Skeletal muscle tissue (tissue), 4 donors: ENCODE data around the gene SEC22C. TPM values are rescaled to one million over a fixed set of nuclear protein-coding genes. Genes with fewer than 3 reads are reported as not detected.
"Not testable (repeated sequence)": the region's sequence is repeated elsewhere in the genome, so short reads cannot be mapped to it uniquely, and the experiment has no call there.

Experiments
- H3K27ac ChIP-seq: one replicate; pipeline ENCODE4 v1.7.0; 2013; ENCODE audit warnings: mild to moderate bottlenecking, low read depth, low read length, inconsistent platforms
- H3K27me3 ChIP-seq, 3 donors: one replicate each; pipeline ENCODE4 v1.7.0; 2013; ENCODE audit warnings: low read length in 3 of 3; ENCODE audit not compliant: control insufficient read depth in 3 of 3, insufficient read depth in 3 of 3
- H3K36me3 ChIP-seq, 3 donors: one replicate each; pipeline ENCODE4 v1.7.0; 2013; ENCODE audit warnings: low read length in 3 of 3; ENCODE audit not compliant: control insufficient read depth in 3 of 3, insufficient read depth in 3 of 3
- H3K4me1 ChIP-seq, 3 donors: one replicate each; pipeline ENCODE4 v1.7.0; 2013; ENCODE audit warnings: low read length in 3 of 3, mild to moderate bottlenecking in 3 of 3; ENCODE audit not compliant: control insufficient read depth in 3 of 3, insufficient read depth in 3 of 3
- H3K4me3 ChIP-seq, 3 donors: one replicate each; pipeline ENCODE4 v1.7.0; 2013; ENCODE audit warnings: low read length in 3 of 3
- H3K9ac ChIP-seq, 3 donors: one replicate each; pipeline ENCODE4 v1.7.0; 2013; ENCODE audit warnings: low read length in 3 of 3, mild to moderate bottlenecking in 3 of 3, moderate library complexity in 2 of 3, low read depth in 1 of 3
- H3K9me3 ChIP-seq, 3 donors: one replicate each; pipeline ENCODE4 v1.7.0; 2013; ENCODE audit warnings: low read length in 3 of 3; ENCODE audit not compliant: control insufficient read depth in 3 of 3
- total RNA-seq: library from RNA; depleted of rRNA; stranded (reverse); fragments of >200 nt; gene quantifications from one replicate; pipeline ENCODE4 v1.2.3, GENCODE V29; 2014
- donor health status: Osteomylitis.

SEC22C gene
- total RNA-seq, 1 donor from 2014 or later = 21.4 TPM

- peaks cover 13 to 27% (median 25%) of the 10 kb centered on the region in 3 donors for H3K4me1 ChIP-seq
- H3K4me3 ChIP-seq = peak overlapping the region; percentile 80 to 99 (median 81)
- H3K27ac ChIP-seq = peak overlapping the region; percentile 86
- no peaks in the 10 kb centered on the region for H3K27me3 ChIP-seq
- no peaks in the 10 kb centered on the region for H3K9me3 ChIP-seq
- H3K9ac ChIP-seq = peak overlapping the region; percentile 84 to 99 (median 88)
- peaks cover 0 to 5% (median 0%) of the 10 kb centered on the region in 3 donors for H3K36me3 ChIP-seq
These were observed 19.4 kb upstream of the SEC22C start for GRCh38 chr3:42600958-42601675.

DNA sequence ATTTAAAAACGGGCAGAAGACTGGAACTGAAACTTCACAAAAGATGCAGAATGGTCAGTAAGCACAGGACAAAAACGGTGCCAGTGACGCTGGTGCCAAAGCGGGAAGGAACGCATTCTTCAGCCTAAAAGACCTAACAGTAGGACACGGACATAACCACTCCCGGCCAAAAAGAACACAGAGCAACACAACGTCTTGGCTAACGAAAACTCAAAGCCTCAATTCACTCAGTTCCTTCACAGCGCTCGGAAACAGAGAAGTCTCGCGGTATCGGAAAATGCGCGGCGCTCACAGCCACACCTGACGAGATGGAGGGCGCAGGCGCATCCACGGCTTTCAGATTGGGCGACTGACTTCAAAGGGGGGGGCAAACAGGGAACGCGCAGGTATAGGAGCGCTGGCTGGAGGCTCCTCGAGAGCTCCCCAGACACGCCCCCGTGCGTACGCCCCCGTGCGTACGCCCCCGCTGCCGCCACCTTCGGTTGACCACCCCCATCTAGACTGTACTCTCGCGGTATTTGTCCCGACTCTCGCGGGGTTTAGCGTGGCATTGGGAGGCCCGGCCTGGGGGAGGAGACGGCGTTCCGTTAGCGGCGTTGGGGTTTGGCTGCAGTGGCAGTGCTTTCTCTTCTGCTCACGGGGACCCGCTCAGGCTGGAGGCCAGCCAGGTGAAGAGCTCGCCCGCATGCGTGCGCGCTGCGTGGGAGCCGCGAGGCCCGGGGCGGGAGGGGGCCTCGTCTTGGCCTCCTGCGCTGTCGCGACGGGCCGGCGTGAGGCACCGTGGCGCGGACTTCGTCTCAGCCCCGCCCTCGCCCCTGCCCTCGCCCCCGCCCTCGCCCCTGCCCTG, 18.6 kb upstream of the SEC22C start, which contains the start of gene NKTR:
NKTR (plus strand) TSS at position 576 of the 847 bp plus-strand sequence. CDS start 321 bp downstream, outside the sequence.
- Histone ChIP-seq H3K27ac (peak within 1 kb of the TSS; percentile 86), H3K27me3 (no peaks in the 10 kb centered on the region), H3K36me3 (peaks cover 0 to 6% (median 0%) of the 10 kb centered on the region in 3 donors), H3K9me3 (no peaks in the 10 kb centered on the region), H3K4me1 (peaks cover 10 to 21% (median 18%) of the 10 kb centered on the region in 3 donors), H3K4me3 (peak within 1 kb of the TSS; percentile 80 to 99 (median 81)), H3K9ac (peak within 1 kb of the TSS; percentile 84 to 99 (median 88))

GRCh38 chr3:42597098-42597497, 15.3 kb upstream of the SEC22C start:
- H3K9ac ChIP-seq, H3K27me3 ChIP-seq, H3K36me3 ChIP-seq, H3K27ac ChIP-seq, H3K4me3 ChIP-seq, H3K9me3 ChIP-seq: not testable (repeated sequence)
- H3K4me1 ChIP-seq = peaks cover 7 to 16% (median 10%) of the 10 kb centered on the region in 3 donors

DNA sequence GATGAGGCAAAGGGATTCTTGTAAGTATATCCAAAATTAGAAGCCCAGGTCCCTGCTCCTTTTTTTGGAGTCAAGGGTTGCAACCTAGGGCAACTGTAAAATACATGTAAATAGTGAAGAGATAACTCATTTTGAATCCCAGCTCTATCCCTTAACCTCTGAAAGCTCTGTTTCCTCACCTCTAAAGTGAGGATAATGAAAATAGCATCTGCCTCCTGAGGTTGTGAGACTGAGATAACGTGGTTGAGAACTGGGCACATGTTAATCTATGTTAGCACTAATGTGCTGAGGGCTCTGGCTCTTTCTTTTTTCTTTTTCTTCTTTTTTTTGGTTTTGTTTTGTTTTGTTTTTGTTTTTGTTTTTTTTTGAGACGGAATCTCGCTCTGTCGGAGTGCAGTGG, 13.9 kb upstream of the SEC22C start:
- H3K27ac ChIP-seq = no peak overlapping the region
- no peak overlapping the region for H3K4me3 ChIP-seq
- no peaks in the 10 kb centered on the region for H3K9me3 ChIP-seq
- H3K27me3 ChIP-seq = no peaks in the 10 kb centered on the region
- H3K4me1 ChIP-seq = peaks cover 9 to 13% (median 9%) of the 10 kb centered on the region in 3 donors
- H3K9ac ChIP-seq = no peak overlapping the region
- H3K36me3 ChIP-seq = peaks cover 0 to 9% (median 7%) of the 10 kb centered on the region in 3 donors

DNA sequence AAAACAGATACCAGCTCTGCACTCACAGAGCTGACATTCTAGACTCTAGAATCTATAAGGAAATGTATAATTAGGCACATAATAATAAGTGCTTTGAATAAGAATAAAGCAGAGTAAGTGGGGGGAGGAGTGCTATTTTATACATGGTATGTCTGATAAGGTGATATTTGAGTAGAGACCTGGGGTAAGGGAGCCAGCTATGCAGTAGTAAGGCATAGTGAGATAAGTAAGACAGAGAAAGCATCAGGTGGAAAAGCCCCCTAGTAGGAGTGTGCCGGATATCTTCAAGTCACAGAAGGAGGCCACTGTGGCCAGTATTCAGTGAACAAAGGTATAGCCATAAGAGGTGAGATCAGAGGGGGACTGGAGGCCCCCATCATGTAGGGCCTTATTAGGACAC, 11.9 kb upstream of the SEC22C start:
- H3K27ac ChIP-seq = no peak overlapping the region
- H3K9me3 ChIP-seq = no peaks in the 10 kb centered on the region
- no peak overlapping the region for H3K4me3 ChIP-seq
- H3K27me3 ChIP-seq = no peaks in the 10 kb centered on the region
- peaks cover 0 to 9% (median 7%) of the 10 kb centered on the region in 3 donors for H3K36me3 ChIP-seq
- peaks cover 11 to 15% (median 14%) of the 10 kb centered on the region in 3 donors for H3K4me1 ChIP-seq
- H3K9ac ChIP-seq = no peak overlapping the region

DNA sequence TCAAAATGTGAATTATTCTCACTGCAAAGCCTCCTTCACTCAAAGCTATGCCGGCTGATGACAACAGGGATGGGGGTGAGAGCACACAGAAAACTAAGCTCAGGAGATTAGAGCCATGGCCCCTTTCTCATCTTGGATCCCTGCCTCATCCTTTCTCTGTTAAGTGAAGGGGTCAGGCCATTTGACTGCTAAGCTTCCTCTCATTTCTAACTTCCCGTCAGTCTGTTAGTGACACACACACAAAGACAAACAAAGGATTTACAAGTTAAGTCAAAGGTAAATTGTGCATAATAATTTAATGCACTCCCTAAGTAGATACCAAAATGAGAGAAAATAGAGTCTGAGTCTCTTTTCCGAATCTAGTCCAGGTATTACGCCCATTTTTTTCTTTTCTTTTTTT, 10.0 kb upstream of the SEC22C start:
- peak overlapping the region in 2 of 3 donors; percentile 82 to 86 for H3K4me3 ChIP-seq
- peak overlapping the region; percentile 68 to 75 (median 70) for H3K9ac ChIP-seq
- H3K27ac ChIP-seq = no peak overlapping the region
- H3K36me3 ChIP-seq = peaks cover 0 to 9% (median 7%) of the 10 kb centered on the region in 3 donors
- H3K9me3 ChIP-seq = no peaks in the 10 kb centered on the region
- H3K4me1 ChIP-seq = peaks cover 11 to 15% (median 14%) of the 10 kb centered on the region in 3 donors
- no peaks in the 10 kb centered on the region for H3K27me3 ChIP-seq

DNA sequence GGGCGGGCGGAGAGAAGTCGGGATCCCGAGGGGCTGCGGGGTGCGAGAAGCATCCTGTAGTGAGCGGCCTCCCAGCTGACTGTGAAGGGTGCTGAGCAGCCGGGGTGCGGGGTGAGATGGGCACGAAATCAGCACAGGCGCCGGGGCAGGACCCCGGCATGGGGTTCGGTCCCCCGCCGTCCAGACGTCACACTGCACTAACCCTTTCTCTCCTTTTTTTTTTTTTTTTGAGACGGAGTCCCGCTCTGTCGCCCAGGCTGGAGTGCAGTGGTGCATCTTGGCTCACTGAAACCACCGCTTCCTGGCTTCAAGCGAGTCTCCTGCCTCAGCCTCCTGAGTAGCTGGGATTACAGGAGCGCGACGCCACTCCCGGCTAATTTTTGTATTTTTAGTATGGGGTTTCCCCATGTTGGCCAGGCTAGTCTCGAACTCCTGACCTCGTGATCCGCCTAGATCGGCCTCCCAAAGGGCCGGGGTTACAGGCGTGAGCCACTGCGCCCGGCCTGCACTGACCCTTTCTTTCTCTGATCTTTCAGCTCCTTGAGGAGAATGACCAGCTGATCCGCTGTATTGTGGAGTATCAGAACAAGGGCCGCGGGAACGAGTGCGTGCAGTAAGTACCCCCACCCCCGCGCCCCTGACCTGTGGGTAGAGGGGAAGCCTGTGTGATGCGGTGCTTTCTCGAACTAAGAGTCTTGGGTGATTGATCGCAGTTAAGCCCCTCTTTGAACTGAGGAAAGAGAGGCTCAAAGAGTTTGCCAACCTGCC, 9.4 kb upstream of the SEC22C start:
- H3K9me3 ChIP-seq = no peaks in the 10 kb centered on the region
- H3K36me3 ChIP-seq = peaks cover 0 to 9% (median 7%) of the 10 kb centered on the region in 3 donors
- peak overlapping the region; percentile 68 to 75 (median 70) for H3K9ac ChIP-seq
- H3K27ac ChIP-seq = peak overlapping the region; percentile 60
- peak overlapping the region; percentile 82 to 86 (median 83) for H3K4me3 ChIP-seq
- no peaks in the 10 kb centered on the region for H3K27me3 ChIP-seq
- H3K4me1 ChIP-seq = peaks cover 11 to 15% (median 14%) of the 10 kb centered on the region in 3 donors

GRCh38 chr3:42589382-42590109, 7.8 kb upstream of the SEC22C start:
- H3K4me1 ChIP-seq = peaks cover 11 to 15% (median 14%) of the 10 kb centered on the region in 3 donors
- peaks cover 0 to 4% (median 3%) of the 10 kb centered on the region in 3 donors for H3K36me3 ChIP-seq
- H3K27me3 ChIP-seq = no peaks in the 10 kb centered on the region
- H3K9ac ChIP-seq = peak overlapping the region in 2 of 3 donors; percentile 52 to 78
- peak overlapping the region; percentile 47 for H3K27ac ChIP-seq
- no peaks in the 10 kb centered on the region for H3K9me3 ChIP-seq
- peak overlapping the region; percentile 82 to 86 (median 83) for H3K4me3 ChIP-seq

GRCh38 chr3:42588625-42589024, 6.9 kb upstream of the SEC22C start:
- Histone ChIP-seq H3K4me3 (no peak overlapping the region), H3K4me1 (peaks cover 11 to 15% (median 14%) of the 10 kb centered on the region in 3 donors), H3K9me3 (no peaks in the 10 kb centered on the region), H3K27ac (no peak overlapping the region), H3K9ac (no peak overlapping the region), H3K27me3 (no peaks in the 10 kb centered on the region), H3K36me3 (peaks cover 0 to 2% (median 0%) of the 10 kb centered on the region in 3 donors)
